Measurements from ENCODE around the gene KRT83.
"Not testable (repeated sequence)": the region's sequence is repeated elsewhere in the genome, so short reads cannot be mapped to it uniquely, and the experiment has no call there.

The KRT83 gene

GRCh38 chr12:52307836-52308805, 13.1 kb downstream of the KRT83 start:
- DNase-seq = peak; percentile 73

DNA sequence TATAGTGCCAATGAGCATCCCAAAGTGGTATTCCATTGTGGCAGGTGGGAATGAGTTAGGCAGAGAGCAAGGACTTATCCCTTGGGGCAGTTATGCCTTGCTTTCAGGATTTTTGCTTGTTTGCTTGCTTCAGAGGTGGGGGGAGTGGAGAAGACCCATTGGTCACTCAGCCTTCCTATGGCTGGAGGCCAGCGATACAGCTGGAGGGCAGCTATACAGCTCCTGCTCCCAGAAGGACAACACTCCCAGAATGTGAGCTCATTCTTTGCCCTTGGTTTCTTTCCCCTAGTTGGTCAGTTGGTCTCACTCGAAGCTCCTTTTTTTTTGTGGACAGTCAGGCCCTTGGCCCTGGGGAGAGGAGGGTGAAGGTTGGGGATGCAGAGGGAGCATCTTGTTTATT, 14.5 kb downstream of the KRT83 start:
- DNase-seq = no peak

- peak; percentile 14 for DNase-seq
These were observed 15.1 kb downstream of the KRT83 start for GRCh38 chr12:52305921-52306705.

GRCh38 chr12:52304941-52305411, 16.2 kb downstream of the KRT83 start:
- peak; percentile 62 for DNase-seq

DNA sequence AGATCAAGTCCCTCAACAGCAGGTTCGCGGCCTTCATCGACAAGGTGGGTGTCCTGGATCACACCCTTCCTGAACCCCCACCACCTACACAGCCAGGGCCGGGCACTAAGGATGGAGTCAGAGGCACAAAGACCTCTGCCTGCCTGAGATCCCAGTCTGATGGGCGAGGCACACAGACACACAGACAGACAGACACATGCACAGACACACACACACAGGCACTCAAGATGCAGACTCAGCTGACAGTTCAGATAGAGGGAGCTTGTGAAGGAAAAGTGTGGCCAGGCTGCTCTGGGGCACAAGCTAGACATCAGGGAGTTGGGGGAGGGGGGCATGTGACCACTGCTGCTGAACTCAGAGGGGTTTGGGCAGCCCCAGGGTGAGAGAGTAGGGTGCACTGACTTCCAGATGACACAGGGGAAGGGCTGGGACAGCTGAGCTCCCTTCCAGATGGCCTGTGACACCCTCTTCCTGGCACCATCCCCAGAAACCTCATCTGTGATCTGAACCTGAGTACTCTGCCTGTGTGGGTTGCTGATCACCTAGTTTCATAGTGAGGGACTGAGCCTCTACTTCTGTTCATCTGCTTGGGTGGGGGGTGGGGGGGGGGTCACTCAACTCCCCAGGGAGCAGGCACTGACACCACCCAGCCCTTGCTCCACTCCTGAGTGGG, 18.8 kb downstream of the KRT83 start:
- DNase-seq = not testable (repeated sequence)

- not testable (repeated sequence) for DNase-seq
These were observed 19.5 kb downstream of the KRT83 start for GRCh38 chr12:52301721-52302120.

DNA sequence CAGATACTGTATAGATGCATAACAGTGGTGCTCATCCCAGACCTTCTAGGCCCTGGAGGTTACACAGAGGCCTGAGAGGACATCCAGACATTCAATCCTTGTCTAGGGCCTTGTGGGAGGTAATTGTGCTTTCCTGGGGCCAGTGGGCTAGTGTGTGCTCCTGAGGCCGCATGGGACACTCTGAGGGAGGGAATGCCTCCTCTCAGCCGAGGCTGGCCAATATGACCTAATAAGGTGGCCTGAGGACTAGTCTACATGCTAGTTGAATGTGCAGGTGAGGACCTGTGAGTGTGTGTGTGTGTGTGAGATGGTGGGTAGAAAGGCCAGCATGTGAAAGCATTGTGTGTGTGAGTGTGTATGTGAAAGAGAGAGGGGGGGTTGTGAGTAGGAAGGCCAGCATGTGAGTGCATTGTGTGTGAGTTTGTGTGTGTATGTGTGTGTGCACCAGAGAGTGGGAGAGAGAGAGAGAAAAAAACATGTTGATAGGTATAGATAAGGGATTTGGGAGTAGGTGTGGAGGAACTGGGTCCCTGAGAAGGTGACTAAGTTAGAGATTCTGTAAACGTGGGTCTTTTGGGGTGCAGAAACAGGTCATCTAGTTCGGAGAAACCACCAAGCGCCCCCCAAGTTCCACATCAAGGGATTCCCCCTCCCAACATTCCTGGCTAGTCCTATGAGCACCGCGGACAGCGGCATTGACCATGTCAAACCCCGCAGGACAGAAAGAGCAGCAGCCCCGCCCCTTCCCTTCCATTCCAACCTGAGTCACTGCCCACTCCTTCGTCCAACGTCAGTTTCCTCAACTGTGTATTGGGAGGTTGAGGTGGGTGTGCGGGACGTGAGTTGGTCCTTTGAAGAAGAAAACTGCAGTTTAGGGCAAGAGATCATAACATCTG, 20.2 kb downstream of the KRT83 start:
- no peak for DNase-seq

DNA sequence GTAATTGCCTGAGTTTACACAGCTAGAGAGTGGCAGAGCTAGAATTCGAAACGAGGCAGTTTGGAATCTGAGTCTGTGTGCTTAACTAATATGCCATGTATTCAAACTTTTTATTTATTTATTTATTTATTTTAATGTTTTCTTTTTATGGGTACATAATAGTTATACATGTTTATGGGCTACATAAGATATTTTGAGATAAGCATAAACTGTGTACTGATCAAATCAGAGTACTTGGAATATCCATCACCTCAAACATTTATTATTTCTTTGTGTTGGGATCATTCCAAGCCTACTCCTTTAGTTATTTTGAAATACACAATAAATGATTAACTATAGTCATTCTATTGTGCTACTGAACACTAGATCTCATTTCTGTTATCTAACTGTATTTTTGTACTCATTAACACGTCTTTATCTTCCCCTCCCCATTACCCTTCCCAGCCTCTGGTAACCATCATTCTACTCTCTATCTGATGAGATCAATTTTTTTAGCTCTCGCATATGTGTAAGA, 22.5 kb downstream of the KRT83 start:
- no peak for DNase-seq

DNA sequence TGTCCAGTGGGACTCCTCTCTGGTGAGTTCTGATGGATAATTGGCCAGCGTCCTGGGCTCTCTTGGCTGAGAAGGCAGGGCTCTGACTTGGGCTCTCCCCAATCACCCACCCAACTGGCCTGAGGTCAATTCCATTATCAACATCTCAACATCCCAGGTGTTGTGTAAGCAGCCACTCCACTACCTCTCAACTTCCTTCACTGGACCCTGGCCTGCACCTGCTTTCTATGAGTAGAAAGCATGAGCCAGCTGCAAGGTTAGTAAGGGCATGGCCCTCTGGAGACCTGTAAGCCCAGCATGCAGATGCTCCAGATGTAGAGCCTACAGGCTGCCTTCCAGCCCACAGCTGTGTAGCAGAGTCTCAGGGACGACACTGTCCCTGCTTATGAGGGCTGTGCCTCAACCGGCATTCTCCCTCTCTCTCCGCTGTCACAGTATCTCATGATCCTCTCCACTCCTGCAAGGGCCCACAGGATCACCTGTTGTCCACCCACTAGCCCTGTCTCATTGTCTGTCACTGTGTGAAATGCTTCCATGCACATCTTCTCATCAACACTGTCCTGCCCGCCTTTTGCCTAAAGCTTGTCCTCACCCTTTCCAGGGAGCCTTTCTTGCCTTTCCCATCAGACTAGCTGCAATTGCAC, 24.5 kb downstream of the KRT83 start:
- no peak for DNase-seq

GRCh38 chr12:52295663-52296062, 25.5 kb downstream of the KRT83 start:
- DNase-seq = peak; percentile 73

- no peak for DNase-seq
These were observed 26.4 kb downstream of the KRT83 start for GRCh38 chr12:52294803-52295202.

GRCh38 chr12:52293926-52294325, 27.3 kb downstream of the KRT83 start:
- DNase-seq = no peak

DNA sequence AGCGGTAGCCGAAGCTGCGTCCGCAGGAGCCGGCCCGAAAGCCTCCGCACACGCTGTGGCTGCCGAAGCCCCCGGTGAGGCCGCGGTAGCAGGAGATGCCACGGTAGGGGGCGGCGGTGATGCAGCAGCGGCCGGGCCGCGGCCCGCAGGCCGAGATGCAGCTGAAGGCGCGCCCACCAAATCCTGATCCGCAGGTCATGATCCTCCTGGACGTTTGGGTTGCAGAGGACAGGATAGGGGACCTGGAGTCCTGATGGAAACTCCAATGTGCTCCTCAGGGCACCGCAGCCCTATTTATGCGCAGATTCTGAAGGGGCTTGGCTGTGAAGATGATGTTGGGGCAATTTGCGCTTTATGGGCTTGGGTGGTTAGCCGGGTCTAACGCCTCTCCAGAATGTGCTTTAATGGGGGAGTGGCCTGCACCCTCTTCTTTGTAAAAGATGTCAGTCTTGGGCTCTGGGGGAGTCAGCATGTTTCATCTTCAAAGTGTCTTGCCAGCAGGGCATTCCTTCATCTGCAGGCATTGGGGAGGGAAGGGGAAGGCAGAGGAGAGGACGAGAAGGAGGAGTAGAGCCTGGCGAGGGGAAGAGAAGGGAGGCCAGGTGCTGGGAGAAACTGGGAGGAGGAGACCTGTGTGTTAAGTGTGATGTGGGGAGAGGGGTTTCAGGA, 29.8 kb downstream of the KRT83 start, which contains the start of gene KRT81:
Gene KRT81 (minus strand): TSS at position 268 of the 669 bp plus-strand sequence. CDS start 69 bp downstream, at position 199.
- no peak for DNase-seq

DNA sequence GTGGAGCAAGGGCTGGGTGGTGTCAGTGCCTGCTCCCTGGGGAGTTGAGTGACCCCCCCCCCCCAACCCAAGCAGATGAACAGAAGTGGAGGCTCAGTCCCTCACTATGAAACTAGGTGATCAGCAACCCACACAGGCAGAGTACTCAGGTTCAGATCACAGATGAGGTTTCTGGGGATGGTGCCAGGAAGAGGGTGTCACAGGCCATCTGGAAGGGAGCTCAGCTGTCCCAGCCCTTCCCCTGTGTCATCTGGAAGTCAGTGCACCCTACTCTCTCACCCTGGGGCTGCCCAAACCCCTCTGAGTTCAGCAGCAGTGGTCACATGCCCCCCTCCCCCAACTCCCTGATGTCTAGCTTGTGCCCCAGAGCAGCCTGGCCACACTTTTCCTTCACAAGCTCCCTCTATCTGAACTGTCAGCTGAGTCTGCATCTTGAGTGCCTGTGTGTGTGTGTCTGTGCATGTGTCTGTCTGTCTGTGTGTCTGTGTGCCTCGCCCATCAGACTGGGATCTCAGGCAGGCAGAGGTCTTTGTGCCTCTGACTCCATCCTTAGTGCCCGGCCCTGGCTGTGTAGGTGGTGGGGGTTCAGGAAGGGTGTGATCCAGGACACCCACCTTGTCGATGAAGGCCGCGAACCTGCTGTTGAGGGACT, 30.6 kb downstream of the KRT83 start:
- not testable (repeated sequence) for DNase-seq

GRCh38 chr12:52287816-52288805, 33.1 kb downstream of the KRT83 start:
- peak; percentile 47 for DNase-seq

GRCh38 chr12:52286857-52287785, 34.1 kb downstream of the KRT83 start:
- not testable (repeated sequence) for DNase-seq

DNA sequence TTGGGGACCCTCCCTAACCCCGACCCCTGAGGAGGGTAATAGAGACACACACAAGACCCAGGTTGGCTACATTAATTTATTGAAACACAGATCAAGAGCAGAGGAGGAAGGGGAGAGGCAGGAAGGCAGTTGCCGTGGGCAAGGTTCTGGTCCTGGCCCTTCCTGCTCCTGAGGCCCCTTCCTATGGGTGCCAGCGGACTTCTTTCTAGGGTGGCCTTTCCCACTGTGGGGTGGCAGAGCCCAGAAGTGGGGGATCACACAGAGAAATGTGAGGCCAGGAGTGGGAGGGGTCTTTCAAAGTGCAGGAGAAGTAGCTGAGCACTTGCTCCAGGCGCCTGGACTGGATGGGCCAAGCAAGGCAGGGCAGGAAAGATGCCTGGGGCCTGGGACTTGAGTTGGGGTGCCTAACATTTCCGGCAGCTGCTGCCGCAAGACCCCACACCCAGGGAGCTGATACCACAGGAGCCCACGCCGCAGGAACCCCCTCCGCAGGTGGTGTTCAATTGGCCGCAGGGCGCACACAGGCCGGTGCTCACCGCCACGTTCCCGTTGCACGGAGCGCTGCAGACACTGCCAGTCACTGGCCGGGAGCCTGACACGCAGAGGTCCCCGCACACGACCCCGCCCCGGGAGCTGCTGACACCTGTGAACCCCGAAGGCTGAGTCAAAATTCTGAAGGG, 35.2 kb downstream of the KRT83 start:
- DNase-seq = no peak
